ENCODE measurements around the gene ANO1.
A peak's percentile ranks its signal among the peaks of the same experiment; 100 is the strongest.

- TF ChIP-seq POLR2AphosphoS5 (IDR thresholded peaks at IDR 0.05), result peak; percentile 93
- TF ChIP-seq, protein P1, sequence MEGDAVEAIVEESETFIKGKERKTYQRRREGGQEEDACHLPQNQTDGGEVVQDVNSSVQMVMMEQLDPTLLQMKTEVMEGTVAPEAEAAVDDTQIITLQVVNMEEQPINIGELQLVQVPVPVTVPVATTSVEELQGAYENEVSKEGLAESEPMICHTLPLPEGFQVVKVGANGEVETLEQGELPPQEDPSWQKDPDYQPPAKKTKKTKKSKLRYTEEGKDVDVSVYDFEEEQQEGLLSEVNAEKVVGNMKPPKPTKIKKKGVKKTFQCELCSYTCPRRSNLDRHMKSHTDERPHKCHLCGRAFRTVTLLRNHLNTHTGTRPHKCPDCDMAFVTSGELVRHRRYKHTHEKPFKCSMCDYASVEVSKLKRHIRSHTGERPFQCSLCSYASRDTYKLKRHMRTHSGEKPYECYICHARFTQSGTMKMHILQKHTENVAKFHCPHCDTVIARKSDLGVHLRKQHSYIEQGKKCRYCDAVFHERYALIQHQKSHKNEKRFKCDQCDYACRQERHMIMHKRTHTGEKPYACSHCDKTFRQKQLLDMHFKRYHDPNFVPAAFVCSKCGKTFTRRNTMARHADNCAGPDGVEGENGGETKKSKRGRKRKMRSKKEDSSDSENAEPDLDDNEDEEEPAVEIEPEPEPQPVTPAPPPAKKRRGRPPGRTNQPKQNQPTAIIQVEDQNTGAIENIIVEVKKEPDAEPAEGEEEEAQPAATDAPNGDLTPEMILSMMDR (IDR thresholded peaks at IDR 0.05), result peak in 2 of 4 experiments; percentile 14 to 24
- peak; percentile 74 for TF ChIP-seq POLR2A (IDR thresholded peaks at IDR 0.05)
Measured at GRCh38 chr11:70202920-70203750, 125.0 kb downstream of the ANO1 start, which contains the start of gene FADD.

Data from prostate gland (tissue), 2 donors.